ENCODE measurements around the gene BCAS1.
A peak's percentile ranks its signal among the peaks of the same experiment; 100 is the strongest.

BCAS1 gene

DNA sequence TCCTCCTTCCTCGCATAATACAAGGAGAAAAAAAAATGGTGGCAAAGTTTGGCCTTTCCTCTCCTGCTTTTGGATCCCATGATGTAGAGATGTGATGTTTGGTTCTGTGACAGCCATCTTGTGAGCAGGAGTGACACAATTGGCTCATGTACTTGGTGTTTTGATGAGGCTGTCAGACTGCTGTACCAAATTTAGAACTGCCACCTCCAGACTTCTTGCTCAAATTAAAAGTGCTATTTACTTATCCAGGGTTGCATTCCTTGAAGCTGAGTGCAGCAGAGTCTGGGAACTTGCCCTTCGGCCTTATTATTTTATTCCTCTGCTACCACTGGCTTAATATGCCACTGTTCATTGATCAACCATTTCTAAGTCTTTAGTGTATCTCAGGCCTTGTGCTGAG is 21.9 kb downstream of the BCAS1 start:
- Histone ChIP-seq H3K4me3 (replicated peaks; ENCODE audit: low read depth, low read length) (no peak overlapping the region), H3K36me3 (ENCODE audit: control insufficient read depth, insufficient read depth, low read length) (no peaks in the 10 kb centered on the region), H3K27me3 (replicated peaks; ENCODE audit: control insufficient read depth, insufficient read depth, low read length) (no peaks in the 10 kb centered on the region)
- no peak for DNase-seq (ENCODE audit: extremely low read depth, insufficient read length)
- TF ChIP-seq, protein P1, sequence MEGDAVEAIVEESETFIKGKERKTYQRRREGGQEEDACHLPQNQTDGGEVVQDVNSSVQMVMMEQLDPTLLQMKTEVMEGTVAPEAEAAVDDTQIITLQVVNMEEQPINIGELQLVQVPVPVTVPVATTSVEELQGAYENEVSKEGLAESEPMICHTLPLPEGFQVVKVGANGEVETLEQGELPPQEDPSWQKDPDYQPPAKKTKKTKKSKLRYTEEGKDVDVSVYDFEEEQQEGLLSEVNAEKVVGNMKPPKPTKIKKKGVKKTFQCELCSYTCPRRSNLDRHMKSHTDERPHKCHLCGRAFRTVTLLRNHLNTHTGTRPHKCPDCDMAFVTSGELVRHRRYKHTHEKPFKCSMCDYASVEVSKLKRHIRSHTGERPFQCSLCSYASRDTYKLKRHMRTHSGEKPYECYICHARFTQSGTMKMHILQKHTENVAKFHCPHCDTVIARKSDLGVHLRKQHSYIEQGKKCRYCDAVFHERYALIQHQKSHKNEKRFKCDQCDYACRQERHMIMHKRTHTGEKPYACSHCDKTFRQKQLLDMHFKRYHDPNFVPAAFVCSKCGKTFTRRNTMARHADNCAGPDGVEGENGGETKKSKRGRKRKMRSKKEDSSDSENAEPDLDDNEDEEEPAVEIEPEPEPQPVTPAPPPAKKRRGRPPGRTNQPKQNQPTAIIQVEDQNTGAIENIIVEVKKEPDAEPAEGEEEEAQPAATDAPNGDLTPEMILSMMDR (IDR thresholded peaks at IDR 0.05; ENCODE audit: insufficient read depth, low read length, poor library complexity, severe bottlenecking), result no peak

DNA sequence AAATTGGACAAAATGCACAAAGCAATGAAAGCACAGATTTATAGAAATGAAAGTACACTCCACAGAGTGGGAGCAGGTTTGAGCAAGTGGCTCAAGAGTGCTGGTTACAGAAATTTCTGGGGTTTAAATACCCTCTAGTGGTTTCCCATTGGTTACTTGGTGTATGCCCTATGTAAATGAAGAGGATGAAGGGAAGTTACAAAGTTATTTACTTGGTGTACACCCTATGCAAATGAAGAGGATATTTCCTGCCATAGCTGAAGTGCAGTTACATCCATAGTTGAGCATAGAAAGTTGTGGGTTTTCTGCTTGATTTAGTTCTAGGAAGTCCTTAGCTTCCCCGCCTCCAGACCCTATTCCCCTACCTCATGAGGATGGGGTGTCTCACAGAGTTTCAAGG is 22.7 kb downstream of the BCAS1 start:
- TF ChIP-seq, protein P1 (IDR thresholded peaks at IDR 0.05; ENCODE audit: insufficient read depth, low read length, poor library complexity, severe bottlenecking), result no peak
- Histone ChIP-seq H3K27me3 (replicated peaks; ENCODE audit: control insufficient read depth, insufficient read depth, low read length) (no peaks in the 10 kb centered on the region), H3K4me3 (replicated peaks; ENCODE audit: low read depth, low read length) (no peak overlapping the region), H3K36me3 (ENCODE audit: control insufficient read depth, insufficient read depth, low read length) (no peaks in the 10 kb centered on the region)
- no peak for DNase-seq (ENCODE audit: extremely low read depth, insufficient read length)

DNA sequence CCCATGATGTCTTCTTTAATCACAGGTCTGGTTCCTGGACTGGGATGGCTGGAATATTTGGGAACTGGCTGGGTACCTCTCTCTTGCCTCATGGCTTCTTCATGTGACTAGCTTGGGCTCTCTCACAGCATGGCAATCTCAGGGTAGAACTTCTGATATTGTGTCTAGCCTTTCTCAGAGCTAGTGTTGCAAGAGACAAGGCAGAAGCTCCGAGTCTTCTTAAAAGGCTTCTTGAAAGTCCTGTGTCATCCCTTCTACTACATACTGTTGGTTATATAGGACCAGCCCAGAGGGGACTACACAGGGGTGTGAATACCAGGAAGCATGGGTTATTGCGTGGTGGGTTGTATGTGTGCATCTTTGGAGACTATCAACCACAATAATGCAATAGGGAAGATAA is 23.3 kb downstream of the BCAS1 start:
- Histone ChIP-seq H3K27me3 (replicated peaks; ENCODE audit: control insufficient read depth, insufficient read depth, low read length) (no peaks in the 10 kb centered on the region), H3K36me3 (ENCODE audit: control insufficient read depth, insufficient read depth, low read length) (no peaks in the 10 kb centered on the region), H3K4me3 (replicated peaks; ENCODE audit: low read depth, low read length) (no peak overlapping the region)
- TF ChIP-seq, protein P1 (IDR thresholded peaks at IDR 0.05; ENCODE audit: insufficient read depth, low read length, poor library complexity, severe bottlenecking), result no peak
- no peak for DNase-seq (ENCODE audit: extremely low read depth, insufficient read length)

DNA sequence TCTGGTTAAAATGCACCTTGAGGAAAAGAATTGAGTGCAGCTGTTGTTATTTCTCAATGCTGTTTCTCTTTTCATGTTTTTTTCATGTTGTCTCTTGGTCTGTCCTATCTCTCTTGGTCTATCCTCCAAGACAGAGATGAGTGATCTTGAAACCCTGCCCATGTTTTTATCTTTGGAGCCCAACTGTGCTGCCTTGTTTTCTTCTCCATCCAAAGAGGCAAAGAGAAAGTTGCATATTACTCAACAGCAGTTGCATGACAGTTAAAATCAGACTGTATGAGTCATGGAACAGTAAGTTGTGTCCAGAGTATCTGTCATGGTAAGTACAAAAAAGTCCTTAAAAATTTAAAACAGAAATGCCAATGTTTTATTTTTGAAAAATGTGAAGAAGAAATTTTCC is 26.2 kb downstream of the BCAS1 start:
- Histone ChIP-seq H3K36me3 (ENCODE audit: control insufficient read depth, insufficient read depth, low read length) (no peaks in the 10 kb centered on the region), H3K4me3 (replicated peaks; ENCODE audit: low read depth, low read length) (no peak overlapping the region), H3K27me3 (replicated peaks; ENCODE audit: control insufficient read depth, insufficient read depth, low read length) (no peaks in the 10 kb centered on the region)
- peak; percentile 61 for DNase-seq (ENCODE audit: extremely low read depth, insufficient read length)
- TF ChIP-seq, protein P1 (IDR thresholded peaks at IDR 0.05; ENCODE audit: insufficient read depth, low read length, poor library complexity, severe bottlenecking), result no peak

DNA sequence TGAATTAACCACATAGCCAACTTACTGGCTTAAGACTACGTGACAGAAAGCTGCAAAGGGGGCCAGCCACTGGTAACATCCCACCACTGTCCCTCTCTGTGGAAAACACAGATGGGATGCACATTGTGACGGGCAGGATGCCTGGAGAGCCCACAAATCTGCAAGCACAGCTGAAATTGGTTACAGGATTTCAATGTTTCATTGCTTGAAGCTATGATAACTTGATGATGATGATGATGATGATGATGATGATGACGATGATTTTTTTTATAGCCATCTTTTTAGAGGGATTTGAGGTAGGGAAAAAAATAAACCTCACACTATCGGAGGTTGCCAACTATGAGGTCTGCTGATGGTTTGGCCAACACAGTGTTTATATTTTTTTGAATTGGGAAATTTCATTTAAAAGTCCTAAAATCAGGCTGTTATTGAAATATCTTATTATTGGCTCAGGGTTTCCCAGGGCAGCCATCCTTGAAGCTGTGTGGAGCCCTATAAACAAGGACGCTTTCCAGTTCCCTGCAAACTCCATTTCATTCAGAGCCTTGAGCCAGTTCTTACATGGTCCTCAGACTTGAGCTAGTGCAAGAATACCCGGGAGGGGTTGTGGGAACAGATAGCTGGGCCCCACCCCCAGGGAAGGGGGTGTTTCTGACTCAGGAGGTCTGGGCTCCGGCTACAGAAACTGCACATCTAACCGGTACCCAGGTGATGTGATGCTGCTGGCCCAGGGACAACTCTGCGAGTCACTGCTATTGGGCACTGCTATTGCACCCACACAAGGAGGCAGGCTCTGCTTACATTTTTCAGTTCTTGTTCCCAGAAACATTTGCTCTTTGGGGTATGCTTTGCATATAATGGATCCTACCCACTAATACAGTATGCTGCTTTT is 27.1 kb downstream of the BCAS1 start:
- no peak for DNase-seq (ENCODE audit: extremely low read depth, insufficient read length)
- no peaks in the 10 kb centered on the region for H3K36me3 ChIP-seq (ENCODE audit: control insufficient read depth, insufficient read depth, low read length)
- no peaks in the 10 kb centered on the region for H3K27me3 ChIP-seq (replicated peaks; ENCODE audit: control insufficient read depth, insufficient read depth, low read length)
- H3K4me3 ChIP-seq (replicated peaks; ENCODE audit: low read depth, low read length), result no peak overlapping the region
- TF ChIP-seq, protein P1 (IDR thresholded peaks at IDR 0.05; ENCODE audit: insufficient read depth, low read length, poor library complexity, severe bottlenecking), result peak; percentile 10
